ENCODE results near the gene CACNA1H. TPM values are rescaled to one million over a fixed set of nuclear protein-coding genes. Genes with fewer than 3 reads are reported as not detected.
A peak's percentile ranks its signal among the peaks of the same experiment; 100 is the strongest.

CACNA1H gene
- total RNA-seq, 1 donor from 2014 or later, result 3.2 TPM

DNA sequence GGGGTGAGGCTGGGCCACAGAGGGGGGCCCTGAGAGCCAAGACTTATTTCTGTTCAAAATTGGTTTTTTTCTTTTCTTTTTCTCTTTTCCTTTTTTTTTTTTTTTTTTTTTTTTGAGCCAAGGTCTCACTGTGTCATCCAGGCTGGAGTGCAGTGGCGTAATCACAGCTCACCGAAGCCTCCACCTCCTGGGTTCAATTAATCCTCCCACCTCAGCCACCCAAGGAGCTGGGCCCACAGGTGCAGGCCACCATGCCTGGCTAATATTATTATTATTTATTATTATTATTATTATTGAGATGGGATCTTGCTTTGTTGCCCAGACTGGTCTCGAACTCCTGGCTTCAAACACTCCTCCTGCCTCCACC is 17.5 kb upstream of the CACNA1H start:
- ATAC-seq (no peak), DNase-seq (no peak)
- intact Hi-C loops (cut with micrococcal nuclease), result no loop called here

- ATAC-seq (no peak), DNase-seq (no peak)
- intact Hi-C loops (cut with micrococcal nuclease), result no loop called here
These were observed 15.3 kb upstream of the CACNA1H start for GRCh38 chr16:1137604-1138003.

DNA sequence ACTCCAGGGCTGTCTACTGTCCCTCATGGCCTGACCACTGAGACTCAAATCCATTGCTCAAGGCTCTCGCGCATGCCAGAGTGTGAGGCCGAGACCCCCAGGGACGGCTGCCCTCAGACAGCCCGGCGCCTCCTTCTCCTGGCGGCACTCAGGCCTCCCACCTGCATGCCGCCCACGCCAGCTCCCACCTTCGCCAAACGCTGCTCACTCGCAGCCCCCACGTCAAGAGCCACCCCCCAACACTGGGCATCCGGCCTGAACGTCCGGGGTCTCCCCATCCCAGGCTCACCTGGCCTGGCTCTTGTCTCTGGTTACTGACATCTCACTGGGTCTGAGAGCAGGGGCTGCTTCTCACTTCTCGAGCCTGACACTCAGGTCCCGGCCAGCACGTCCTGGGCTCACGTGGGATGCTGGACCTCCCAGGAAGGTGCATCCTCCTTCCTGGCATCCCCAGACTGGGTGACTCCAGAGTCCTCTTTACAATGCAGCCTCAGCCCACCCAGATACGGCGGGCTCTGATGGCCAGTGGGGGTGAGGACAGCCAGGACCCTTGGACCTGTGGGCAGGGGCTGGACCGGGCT is 12.2 kb upstream of the CACNA1H start:
- ATAC-seq (no peak), DNase-seq (no peak)
- intact Hi-C loops (cut with micrococcal nuclease), result no loop called here

GRCh38 chr16:1141191-1141590 is 11.7 kb upstream of the CACNA1H start:
- intact Hi-C loops (cut with micrococcal nuclease), result no loop called here
- DNase-seq (no peak), ATAC-seq (no peak)

DNA sequence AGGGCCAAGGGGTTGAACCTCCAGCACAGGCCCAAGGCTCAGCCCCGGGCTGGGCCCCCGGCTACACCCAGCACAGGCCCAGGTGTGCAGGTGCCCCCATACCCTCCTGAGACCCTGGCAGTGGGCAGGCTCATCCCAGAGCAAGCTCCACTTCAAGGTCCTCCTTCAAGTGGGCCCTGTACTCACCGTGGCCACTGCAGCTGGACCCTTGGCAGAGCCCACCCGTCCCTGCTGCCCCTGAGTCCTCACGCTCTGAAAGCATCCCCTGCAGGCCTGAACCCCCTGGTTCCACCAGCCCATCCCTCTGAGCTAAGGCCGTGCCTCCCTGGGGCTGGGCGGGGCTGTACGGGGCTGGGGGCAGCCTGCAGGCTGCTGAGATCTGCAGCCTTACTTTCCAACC is 11.2 kb upstream of the CACNA1H start:
- no peak for ATAC-seq
- intact Hi-C loops (cut with micrococcal nuclease), result no loop called here

DNA sequence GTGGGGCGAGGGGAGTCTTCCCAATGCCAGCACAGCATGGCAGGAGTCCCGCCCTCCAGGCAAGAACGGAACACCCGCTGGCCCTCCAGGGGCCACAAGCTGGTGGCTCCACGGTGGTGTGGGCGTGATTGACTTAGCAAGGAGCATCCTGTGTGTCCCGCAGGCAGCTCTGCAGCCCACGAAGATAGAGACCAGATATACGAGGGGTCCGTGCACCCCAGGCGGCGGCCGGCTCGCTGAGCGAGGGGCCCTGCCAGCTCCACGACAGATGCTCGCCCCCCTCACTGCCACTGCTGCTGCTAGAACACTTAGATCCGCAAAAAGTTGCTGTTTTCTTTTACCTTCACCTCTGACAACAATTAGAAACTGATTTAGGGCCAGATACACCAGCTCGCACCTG is 10.0 kb upstream of the CACNA1H start:
- ATAC-seq, result no peak
- intact Hi-C loops (cut with micrococcal nuclease), result no loop called here
- no peak for DNase-seq

More for the DNA sequence above, 11.2 kb upstream of the CACNA1H start:
- no peak for DNase-seq

- no peak for DNase-seq
- no peak for ATAC-seq
- intact Hi-C loops (cut with micrococcal nuclease), result no loop called here
These were observed 9.0 kb upstream of the CACNA1H start for GRCh38 chr16:1143761-1144450.

GRCh38 chr16:1144476-1145382 is 8.2 kb upstream of the CACNA1H start:
- ATAC-seq (no peak), DNase-seq (no peak)
- intact Hi-C loops (cut with micrococcal nuclease), result no loop called here

GRCh38 chr16:1145383-1146100 is 7.4 kb upstream of the CACNA1H start:
- intact Hi-C loops (cut with micrococcal nuclease), result no loop called here
- DNase-seq (no peak), ATAC-seq (no peak)

GRCh38 chr16:1146409-1146808 is 6.5 kb upstream of the CACNA1H start:
- DNase-seq (no peak), ATAC-seq (no peak)
- intact Hi-C loops (cut with micrococcal nuclease), result no loop called here

- ATAC-seq (no peak), DNase-seq (no peak)
- intact Hi-C loops (cut with micrococcal nuclease), result no loop called here
These were observed 5.9 kb upstream of the CACNA1H start for GRCh38 chr16:1147027-1147426.

DNA sequence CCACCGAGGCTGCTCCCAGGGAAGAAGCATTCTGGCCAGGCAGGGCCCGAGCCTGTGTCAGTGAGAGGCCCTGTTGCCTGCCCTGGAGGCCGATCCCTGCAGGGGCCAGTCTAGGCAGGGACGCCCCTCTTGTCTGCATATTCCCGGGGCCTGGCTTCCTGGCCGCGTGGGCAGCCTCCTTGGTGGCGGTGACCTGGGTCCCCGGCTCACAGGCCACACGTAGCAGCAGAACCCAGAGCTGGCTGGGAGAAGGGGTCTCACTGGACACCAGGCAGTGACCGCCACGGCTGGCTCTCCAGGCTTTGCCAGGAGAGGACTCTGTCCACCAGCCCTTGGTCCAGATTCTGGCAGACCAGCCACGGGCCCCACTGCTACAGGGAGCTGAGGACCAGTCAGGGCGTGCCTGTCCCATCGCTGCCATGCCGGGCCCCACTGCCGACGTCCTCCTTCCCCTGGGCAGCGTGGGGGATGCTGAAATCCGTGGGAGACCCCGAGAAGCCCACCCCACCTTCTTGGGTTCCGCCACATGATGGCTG is 3.7 kb upstream of the CACNA1H start:
- ATAC-seq (no peak), DNase-seq (no peak)
- intact Hi-C loops (cut with micrococcal nuclease), result no loop called here

- intact Hi-C loops (cut with micrococcal nuclease), result no loop called here
- no peak for ATAC-seq
These were observed 2.4 kb upstream of the CACNA1H start for GRCh38 chr16:1150511-1150982.

DNA sequence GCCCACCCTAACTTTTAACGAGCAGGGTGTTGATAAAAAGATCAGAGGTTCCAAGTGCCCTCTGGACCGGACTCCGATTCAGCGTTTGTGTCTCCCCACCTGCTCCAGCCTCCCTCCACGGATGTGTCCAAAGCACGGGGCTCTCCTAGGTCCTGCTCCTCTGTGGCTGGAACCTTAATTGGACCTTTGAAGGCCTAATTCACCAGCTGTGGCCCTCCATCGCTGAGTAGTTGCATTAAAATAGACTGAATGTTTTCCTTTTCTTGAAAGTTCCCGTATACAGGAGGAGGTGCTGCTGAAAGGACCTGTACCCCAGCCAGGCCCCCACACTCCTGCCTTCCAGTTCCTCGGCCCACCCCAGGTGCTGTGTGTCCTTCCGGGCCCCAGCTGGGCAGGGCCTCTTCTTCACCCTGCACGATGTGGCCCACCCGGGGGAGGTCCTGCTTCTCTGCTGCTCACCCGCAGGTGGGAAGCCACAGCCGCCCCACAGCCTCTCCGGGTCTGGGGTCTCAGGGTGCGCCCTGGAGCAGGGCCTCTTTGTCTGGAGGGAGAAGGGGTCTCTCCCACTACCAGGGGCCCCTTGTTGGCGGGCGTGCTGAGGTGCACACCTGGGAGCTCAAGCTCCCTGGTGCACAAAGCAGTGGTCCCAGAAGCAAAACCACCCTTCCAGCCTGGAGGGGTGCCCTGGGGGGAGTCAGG is 1.3 kb upstream of the CACNA1H start:
- DNase-seq (no peak), ATAC-seq (no peak)
- intact Hi-C loops (cut with micrococcal nuclease), result no loop called here

More at GRCh38 chr16:1150511-1150982, 2.4 kb upstream of the CACNA1H start:
- DNase-seq, result no peak

DNA sequence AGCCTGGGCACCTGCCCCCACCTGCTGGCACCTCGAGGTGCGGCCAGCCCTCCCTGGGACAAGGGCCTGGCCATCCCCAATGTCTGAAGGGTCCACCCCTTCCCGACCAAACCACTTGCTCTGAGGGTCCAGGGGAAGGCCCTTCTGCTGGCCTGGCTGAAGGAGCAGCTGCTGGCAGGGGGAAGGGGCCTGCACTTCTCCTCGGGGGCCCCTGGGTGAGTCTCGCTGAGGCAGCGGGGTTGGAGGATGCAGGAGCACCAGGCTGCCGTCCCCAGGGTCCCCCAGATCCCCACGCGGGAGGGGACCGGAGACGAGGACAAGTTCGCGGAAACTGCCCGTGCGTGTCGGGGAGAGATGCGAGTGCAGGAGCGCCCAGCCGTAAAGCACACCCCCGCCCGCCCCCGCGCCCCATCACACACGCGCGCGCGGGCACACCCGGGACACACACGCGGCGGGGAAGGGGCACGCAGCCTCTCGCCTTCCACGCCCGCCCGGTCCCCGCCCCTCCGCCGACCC is 725 bp upstream of the CACNA1H start:
- ATAC-seq (no peak), DNase-seq (peak; percentile 51)
- intact Hi-C loops (cut with micrococcal nuclease), result no loop called here

DNA sequence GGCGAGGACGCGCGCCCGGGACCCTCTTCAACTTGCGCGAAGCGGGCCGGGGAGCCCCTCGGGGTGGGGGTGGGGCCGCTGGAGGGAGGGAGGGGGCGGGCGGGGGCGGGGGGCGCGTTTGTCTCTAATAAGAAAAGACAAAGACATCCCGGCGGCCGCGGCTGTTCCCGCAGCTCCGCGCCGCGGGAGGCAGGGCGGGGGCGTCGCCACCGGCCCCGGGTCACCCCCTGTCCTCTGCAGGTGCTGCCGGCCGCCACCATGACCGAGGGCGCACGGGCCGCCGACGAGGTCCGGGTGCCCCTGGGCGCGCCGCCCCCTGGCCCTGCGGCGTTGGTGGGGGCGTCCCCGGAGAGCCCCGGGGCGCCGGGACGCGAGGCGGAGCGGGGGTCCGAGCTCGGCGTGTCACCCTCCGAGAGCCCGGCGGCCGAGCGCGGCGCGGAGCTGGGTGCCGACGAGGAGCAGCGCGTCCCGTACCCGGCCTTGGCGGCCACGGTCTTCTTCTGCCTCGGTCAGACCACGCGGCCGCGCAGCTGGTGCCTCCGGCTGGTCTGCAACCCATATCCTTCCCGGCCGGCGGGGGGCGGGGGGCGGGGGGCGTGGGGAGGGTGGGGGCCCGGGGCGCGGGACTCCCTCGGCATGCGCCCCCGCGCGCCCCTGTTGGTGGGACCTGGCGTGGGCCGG is 714 bp downstream of the CACNA1H start:
- intact Hi-C loops (cut with micrococcal nuclease), result no loop called here
- ATAC-seq, result no peak
- DNase-seq, result no peak

- intact Hi-C loops (cut with micrococcal nuclease), result no loop called here
- no peak for ATAC-seq
- no peak for DNase-seq
These were observed 1.5 kb downstream of the CACNA1H start for GRCh38 chr16:1154291-1154886.

Measured in left ventricle myocardium superior (tissue), 1 donor.